GM06990 (cell line): ENCODE results near the gene CD93.

Experiments used
- DNase-seq: peaks from one replicate; pipeline ENCODE4 v3.0.0-alpha.2; 2011; ENCODE audit not compliant: insufficient read length; ENCODE audit errors: extremely low read depth
- H3K27me3 ChIP-seq: replicated peaks from 2 replicates; pipeline ENCODE4 v1.6.0; 2011; ENCODE audit warnings: low read length; ENCODE audit not compliant: control insufficient read depth, insufficient read depth
- H3K36me3 ChIP-seq: 2 replicates; pipeline ENCODE4 v1.5.1; 2011; ENCODE audit warnings: low read length; ENCODE audit not compliant: control insufficient read depth, insufficient read depth
- H3K4me3 ChIP-seq: replicated peaks from 2 replicates; pipeline ENCODE4 v1.5.1; 2011; ENCODE audit warnings: low read depth, mild to moderate bottlenecking, control low read depth, low read length
- CTCF ChIP-seq: IDR thresholded peaks from 2 replicates; pipeline ENCODE4 v1.5.1; 2011; ENCODE audit warnings: low read length, control low read depth, mild to moderate bottlenecking, inconsistent platforms; ENCODE audit not compliant: insufficient read depth, poor library complexity, severe bottlenecking

The CD93 gene

GRCh38 chr20:23096097-23096496 lies 10.0 kb upstream of the CD93 start:
- no peak for TF ChIP-seq CTCF
- DNase-seq = no peak
- no peak overlapping the region for H3K4me3 ChIP-seq
- no peaks in the 10 kb centered on the region for H3K36me3 ChIP-seq
- H3K27me3 ChIP-seq = no peaks in the 10 kb centered on the region

GRCh38 chr20:23095499-23095898 lies 9.4 kb upstream of the CD93 start:
- Histone ChIP-seq H3K27me3 (no peaks in the 10 kb centered on the region), H3K36me3 (no peaks in the 10 kb centered on the region), H3K4me3 (no peak overlapping the region)
- no peak for DNase-seq
- TF ChIP-seq CTCF = no peak

GRCh38 chr20:23094927-23095326 lies 8.8 kb upstream of the CD93 start:
- no peak for DNase-seq
- no peak overlapping the region for H3K4me3 ChIP-seq
- H3K27me3 ChIP-seq = no peaks in the 10 kb centered on the region
- no peak for TF ChIP-seq CTCF
- H3K36me3 ChIP-seq = no peaks in the 10 kb centered on the region

- no peak overlapping the region for H3K4me3 ChIP-seq
- H3K36me3 ChIP-seq = no peaks in the 10 kb centered on the region
- DNase-seq = no peak
- no peaks in the 10 kb centered on the region for H3K27me3 ChIP-seq
- no peak for TF ChIP-seq CTCF
Observed at GRCh38 chr20:23094213-23094896, 8.2 kb upstream of the CD93 start.

GRCh38 chr20:23093613-23094012 lies 7.5 kb upstream of the CD93 start:
- TF ChIP-seq CTCF = no peak
- Histone ChIP-seq H3K36me3 (no peaks in the 10 kb centered on the region), H3K27me3 (no peaks in the 10 kb centered on the region), H3K4me3 (no peak overlapping the region)
- DNase-seq = no peak
